Stimulated activated naive CD8-positive, alpha-beta T cell treated with anti-CD3 and anti-CD28 coated beads, Interleukin-15, Interleukin-2, amounts not matched to agents 100 ng/mL and 50 ng/mL, for 24 hours (primary cell): ENCODE measurements around the gene PRR16.

Experiments used
- H3K27ac Mint-ChIP-seq: one replicate; pipeline ENCODE4 v1.8.0; 2021; ENCODE audit warnings: mild to moderate bottlenecking, mixed read lengths
- H3K27me3 Mint-ChIP-seq: one replicate; pipeline ENCODE4 v1.8.0; 2021; ENCODE audit warnings: mixed read lengths
- H3K36me3 Mint-ChIP-seq: one replicate; pipeline ENCODE4 v1.8.0; 2021; ENCODE audit warnings: low read depth, mixed read lengths
- H3K4me1 Mint-ChIP-seq: one replicate; pipeline ENCODE4 v1.8.0; 2021; ENCODE audit warnings: low read depth, mixed read lengths
- H3K4me3 Mint-ChIP-seq: one replicate; pipeline ENCODE4 v1.8.0; 2021; ENCODE audit warnings: mild to moderate bottlenecking, mixed read lengths
- H3K9me3 Mint-ChIP-seq: one replicate; pipeline ENCODE4 v1.8.0; 2021; ENCODE audit warnings: mixed read lengths

PRR16 gene

DNA sequence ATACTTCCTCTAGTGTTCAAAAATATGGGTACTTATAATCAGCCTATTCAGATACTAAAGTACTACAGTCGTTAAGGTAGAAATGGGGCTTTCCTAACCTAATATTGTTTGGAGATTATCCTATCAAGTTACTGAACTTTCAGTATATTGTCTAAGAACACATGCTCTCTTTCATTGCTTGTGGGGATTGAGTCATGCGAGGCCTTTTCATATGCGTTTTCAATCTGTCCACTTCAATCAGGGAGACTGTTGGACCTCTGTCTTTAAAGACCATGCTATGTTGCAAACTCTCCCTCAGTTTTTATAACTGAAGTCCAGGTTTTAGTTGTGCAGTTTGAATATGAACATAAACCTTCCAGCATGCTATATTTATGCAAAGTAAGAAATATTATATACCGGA is 15.0 kb downstream of the PRR16 start:
- H3K27me3 Mint-ChIP-seq: peaks cover 4% of the 10 kb centered on the region
- H3K4me3 Mint-ChIP-seq: no peak overlapping the region
- H3K4me1 Mint-ChIP-seq: no peaks in the 10 kb centered on the region

GRCh38 chr5:120499876-120500563 is 35.9 kb downstream of the PRR16 start:
- Mint-ChIP-seq H3K36me3 (no peaks in the 10 kb centered on the region), H3K9me3 (peaks cover 5% of the 10 kb centered on the region), H3K27me3 (no peaks in the 10 kb centered on the region), H3K27ac (no peak overlapping the region), H3K4me3 (no peak overlapping the region), H3K4me1 (no peaks in the 10 kb centered on the region)

More for the DNA sequence above, 15.0 kb downstream of the PRR16 start:
- Mint-ChIP-seq H3K36me3 (no peaks in the 10 kb centered on the region), H3K9me3 (peaks cover 4% of the 10 kb centered on the region), H3K27ac (no peak overlapping the region)

DNA sequence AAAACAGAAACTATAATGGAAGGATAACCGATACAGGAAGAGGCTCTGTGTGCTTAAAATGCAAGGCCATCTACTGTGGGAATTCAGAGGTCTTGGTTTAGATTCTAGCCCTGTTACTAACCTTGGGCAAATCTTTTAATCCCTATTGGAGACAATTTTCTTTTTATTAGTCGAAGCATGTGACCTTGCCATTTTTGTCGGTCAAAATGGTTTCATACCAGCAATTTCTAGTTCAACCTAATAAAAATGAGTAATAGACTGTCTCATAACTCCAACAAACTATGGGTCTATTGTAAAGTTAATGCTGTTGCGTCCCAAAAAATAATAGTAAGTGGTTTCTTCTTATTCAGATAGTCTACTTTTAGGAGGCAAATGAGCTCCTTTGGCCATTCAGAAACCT is 38.4 kb downstream of the PRR16 start:
- Mint-ChIP-seq H3K27me3 (no peaks in the 10 kb centered on the region), H3K36me3 (no peaks in the 10 kb centered on the region), H3K4me1 (no peaks in the 10 kb centered on the region), H3K9me3 (peaks cover 5% of the 10 kb centered on the region), H3K27ac (no peak overlapping the region), H3K4me3 (no peak overlapping the region)

DNA sequence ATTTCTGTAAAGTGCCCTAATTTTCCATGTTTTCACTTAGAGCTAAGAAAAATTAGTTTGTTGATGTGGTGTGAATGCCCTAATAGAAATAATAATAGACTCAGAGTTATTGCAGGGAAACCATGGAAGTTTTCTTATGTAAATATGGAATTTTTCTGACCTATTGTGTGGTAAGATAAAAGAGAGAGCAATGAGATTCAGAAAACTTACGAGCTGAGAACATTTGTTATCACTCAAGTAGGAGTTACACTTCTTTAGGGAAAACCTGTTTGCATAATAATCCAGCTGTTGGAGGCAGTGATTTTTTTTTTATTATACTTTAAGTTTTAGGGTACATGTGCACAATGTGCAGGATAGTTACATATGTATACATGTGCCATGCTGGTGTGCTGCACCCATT is 39.2 kb downstream of the PRR16 start:
- no peaks in the 10 kb centered on the region for H3K27me3 Mint-ChIP-seq
- H3K4me1 Mint-ChIP-seq: no peaks in the 10 kb centered on the region
- no peak overlapping the region for H3K4me3 Mint-ChIP-seq
- H3K9me3 Mint-ChIP-seq: peaks cover 5% of the 10 kb centered on the region
- no peaks in the 10 kb centered on the region for H3K36me3 Mint-ChIP-seq
- H3K27ac Mint-ChIP-seq: no peak overlapping the region

- H3K9me3 Mint-ChIP-seq: peaks cover 5% of the 10 kb centered on the region
- H3K4me1 Mint-ChIP-seq: no peaks in the 10 kb centered on the region
- H3K27ac Mint-ChIP-seq: no peak overlapping the region
- H3K27me3 Mint-ChIP-seq: no peaks in the 10 kb centered on the region
- H3K4me3 Mint-ChIP-seq: no peak overlapping the region
- no peaks in the 10 kb centered on the region for H3K36me3 Mint-ChIP-seq
These were observed 40.0 kb downstream of the PRR16 start for GRCh38 chr5:120504057-120504456.

GRCh38 chr5:120507197-120507596 is 43.1 kb downstream of the PRR16 start:
- H3K4me3 Mint-ChIP-seq: no peak overlapping the region
- H3K27ac Mint-ChIP-seq: no peak overlapping the region
- H3K27me3 Mint-ChIP-seq: no peaks in the 10 kb centered on the region
- peaks cover 5% of the 10 kb centered on the region for H3K9me3 Mint-ChIP-seq
- H3K36me3 Mint-ChIP-seq: no peaks in the 10 kb centered on the region
- no peaks in the 10 kb centered on the region for H3K4me1 Mint-ChIP-seq

GRCh38 chr5:120507800-120508463 is 43.8 kb downstream of the PRR16 start:
- Mint-ChIP-seq H3K9me3 (peaks cover 5% of the 10 kb centered on the region), H3K27me3 (no peaks in the 10 kb centered on the region), H3K4me3 (no peak overlapping the region), H3K27ac (no peak overlapping the region), H3K4me1 (no peaks in the 10 kb centered on the region), H3K36me3 (no peaks in the 10 kb centered on the region)

GRCh38 chr5:120509053-120509452 is 45.0 kb downstream of the PRR16 start:
- Mint-ChIP-seq H3K9me3 (peaks cover 5% of the 10 kb centered on the region), H3K4me1 (no peaks in the 10 kb centered on the region), H3K4me3 (no peak overlapping the region), H3K36me3 (no peaks in the 10 kb centered on the region), H3K27me3 (no peaks in the 10 kb centered on the region), H3K27ac (no peak overlapping the region)

GRCh38 chr5:120510098-120510637 is 46.1 kb downstream of the PRR16 start:
- Mint-ChIP-seq H3K27me3 (no peaks in the 10 kb centered on the region), H3K27ac (no peak overlapping the region), H3K4me3 (no peak overlapping the region), H3K9me3 (no peaks in the 10 kb centered on the region), H3K4me1 (no peaks in the 10 kb centered on the region), H3K36me3 (no peaks in the 10 kb centered on the region)

DNA sequence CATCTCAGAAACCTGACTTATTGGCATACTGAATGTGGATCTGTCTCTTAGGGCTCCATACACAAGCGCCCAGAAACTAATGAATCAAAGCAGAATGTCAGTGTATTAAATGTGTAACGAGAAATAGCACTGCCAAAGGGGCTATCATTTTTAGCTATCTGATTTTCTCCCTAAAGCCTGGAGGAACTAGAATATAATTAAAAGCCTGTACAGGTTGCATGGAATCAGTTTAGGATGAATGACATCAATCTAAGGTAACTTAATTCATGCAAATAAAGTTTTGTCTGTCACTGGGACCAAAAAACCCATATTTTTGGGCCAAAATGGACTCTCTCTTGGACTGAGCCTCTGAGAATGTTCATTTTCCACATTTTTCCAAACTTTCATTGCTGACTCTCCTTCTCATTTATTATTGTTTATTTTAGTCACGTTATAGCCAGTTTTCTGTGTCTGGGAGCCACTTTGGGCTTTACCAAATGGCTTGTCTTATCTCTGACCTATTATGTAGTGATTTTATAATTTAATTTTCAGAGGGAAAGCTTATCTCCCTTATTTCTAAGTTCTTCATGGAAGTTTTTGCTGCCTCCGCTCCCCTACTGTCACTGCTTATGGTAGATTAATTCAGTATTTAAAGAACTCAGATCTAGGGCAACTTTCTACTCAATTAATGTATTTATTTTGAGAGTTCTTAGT is 47.0 kb downstream of the PRR16 start:
- no peaks in the 10 kb centered on the region for H3K36me3 Mint-ChIP-seq
- H3K4me1 Mint-ChIP-seq: no peaks in the 10 kb centered on the region
- no peak overlapping the region for H3K4me3 Mint-ChIP-seq
- no peaks in the 10 kb centered on the region for H3K27me3 Mint-ChIP-seq
- H3K9me3 Mint-ChIP-seq: no peaks in the 10 kb centered on the region
- H3K27ac Mint-ChIP-seq: no peak overlapping the region

DNA sequence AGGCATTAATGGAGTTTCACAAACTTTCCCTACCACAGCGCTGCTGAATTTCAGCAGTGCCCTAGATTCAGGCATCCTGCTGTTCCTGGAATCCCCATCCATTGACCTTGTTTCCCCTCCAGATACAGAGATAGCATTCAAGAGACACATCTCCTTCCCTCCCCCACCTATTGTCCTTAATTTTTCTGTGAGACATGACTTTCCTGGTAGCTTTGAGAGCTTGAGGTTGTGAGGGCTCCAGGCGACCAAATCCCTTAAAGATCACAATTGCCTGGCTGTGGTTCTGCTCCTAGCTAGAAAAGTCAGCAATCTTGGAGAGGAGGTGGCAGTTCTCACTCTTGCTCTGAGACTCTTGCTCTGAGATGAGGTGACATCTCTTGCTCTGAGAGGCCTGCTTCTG is 48.0 kb downstream of the PRR16 start:
- Mint-ChIP-seq H3K27ac (no peak overlapping the region), H3K4me1 (no peaks in the 10 kb centered on the region), H3K27me3 (no peaks in the 10 kb centered on the region), H3K4me3 (no peak overlapping the region), H3K36me3 (no peaks in the 10 kb centered on the region), H3K9me3 (no peaks in the 10 kb centered on the region)

- Mint-ChIP-seq H3K4me1 (no peaks in the 10 kb centered on the region), H3K36me3 (no peaks in the 10 kb centered on the region), H3K27ac (no peak overlapping the region), H3K9me3 (no peaks in the 10 kb centered on the region), H3K27me3 (no peaks in the 10 kb centered on the region), H3K4me3 (no peak overlapping the region)
These were observed 48.9 kb downstream of the PRR16 start for GRCh38 chr5:120512791-120513650.

- Mint-ChIP-seq H3K4me1 (no peaks in the 10 kb centered on the region), H3K4me3 (no peak overlapping the region), H3K36me3 (no peaks in the 10 kb centered on the region), H3K27me3 (no peaks in the 10 kb centered on the region), H3K27ac (no peak overlapping the region), H3K9me3 (no peaks in the 10 kb centered on the region)
These were observed 52.7 kb downstream of the PRR16 start for GRCh38 chr5:120516805-120517204.

GRCh38 chr5:120517607-120518252 is 53.6 kb downstream of the PRR16 start:
- H3K4me3 Mint-ChIP-seq: no peak overlapping the region
- no peaks in the 10 kb centered on the region for H3K4me1 Mint-ChIP-seq
- H3K9me3 Mint-ChIP-seq: no peaks in the 10 kb centered on the region
- no peaks in the 10 kb centered on the region for H3K27me3 Mint-ChIP-seq
- H3K36me3 Mint-ChIP-seq: no peaks in the 10 kb centered on the region
- no peak overlapping the region for H3K27ac Mint-ChIP-seq
